Vagina (tissue), 2 donors: Measurements from ENCODE around the gene GJC2.

Source experiments
- POLR2A ChIP-seq, 2 donors: fragments of 450-650 bp; IDR thresholded peaks; one replicate each; pipeline ENCODE4 v1.6.1; 2017; ENCODE audit warnings: antibody characterized with exemption in 2 of 2, mild to moderate bottlenecking in 2 of 2, moderate library complexity in 2 of 2
- POLR2AphosphoS5 ChIP-seq, 2 donors: sonication (generic); formaldehyde crosslinking; IDR thresholded peaks; one replicate each; pipeline ENCODE4 v1.9.0; 2017; ENCODE audit warnings: antibody characterized with exemption in 2 of 2, mild to moderate bottlenecking in 2 of 2, low read depth in 1 of 2; ENCODE audit not compliant: insufficient read depth in 1 of 2
- TF ChIP-seq, protein P1 (sequence below), 3 experiments: fragments of 450-650 bp in 2 of 3; fragments of 200-600 bp in 1 of 3; sonication (generic) in 1 of 3; IDR thresholded peaks; one replicate each; pipeline ENCODE4 v1.5.1; 2017 to 2019; ENCODE audit warnings: antibody characterized with exemption in 3 of 3, mild to moderate bottlenecking in 2 of 3, moderate library complexity in 2 of 3

DNA sequence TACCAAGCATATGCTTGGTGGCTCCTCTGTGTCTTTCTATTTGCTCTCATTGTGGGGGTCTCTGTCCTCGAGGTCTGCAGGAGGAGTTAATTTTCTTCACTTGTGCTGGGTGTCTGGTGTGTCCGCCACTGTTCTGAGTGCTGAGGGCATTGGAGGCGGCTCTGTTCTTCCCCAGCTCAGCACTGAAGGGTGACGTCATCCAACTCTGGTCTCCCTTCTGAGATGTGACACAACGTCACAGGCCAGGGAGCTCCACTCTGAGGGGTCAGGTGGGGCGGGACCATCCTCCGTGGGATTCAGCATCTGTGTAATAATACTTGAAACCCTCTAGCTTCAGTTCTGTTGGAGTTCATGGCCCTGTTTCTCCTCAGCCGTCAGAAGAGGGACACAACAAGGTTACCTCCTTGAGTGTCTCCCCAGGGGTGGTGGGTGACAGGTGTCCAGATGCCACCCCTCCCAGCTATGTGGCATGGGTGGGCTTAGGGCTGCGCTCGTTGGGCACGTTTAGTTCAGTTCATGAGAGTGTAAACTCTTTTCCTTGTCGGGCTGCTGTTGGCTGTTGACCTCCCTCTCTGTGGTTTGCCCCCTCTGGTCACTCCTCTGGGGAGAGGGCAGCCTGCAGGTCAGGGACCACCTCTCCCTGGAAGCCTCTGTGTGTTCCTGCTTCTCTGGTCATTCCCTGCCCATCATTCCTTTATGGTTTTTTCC lies 19.0 kb downstream of the GJC2 start:
- TF ChIP-seq, protein P1, sequence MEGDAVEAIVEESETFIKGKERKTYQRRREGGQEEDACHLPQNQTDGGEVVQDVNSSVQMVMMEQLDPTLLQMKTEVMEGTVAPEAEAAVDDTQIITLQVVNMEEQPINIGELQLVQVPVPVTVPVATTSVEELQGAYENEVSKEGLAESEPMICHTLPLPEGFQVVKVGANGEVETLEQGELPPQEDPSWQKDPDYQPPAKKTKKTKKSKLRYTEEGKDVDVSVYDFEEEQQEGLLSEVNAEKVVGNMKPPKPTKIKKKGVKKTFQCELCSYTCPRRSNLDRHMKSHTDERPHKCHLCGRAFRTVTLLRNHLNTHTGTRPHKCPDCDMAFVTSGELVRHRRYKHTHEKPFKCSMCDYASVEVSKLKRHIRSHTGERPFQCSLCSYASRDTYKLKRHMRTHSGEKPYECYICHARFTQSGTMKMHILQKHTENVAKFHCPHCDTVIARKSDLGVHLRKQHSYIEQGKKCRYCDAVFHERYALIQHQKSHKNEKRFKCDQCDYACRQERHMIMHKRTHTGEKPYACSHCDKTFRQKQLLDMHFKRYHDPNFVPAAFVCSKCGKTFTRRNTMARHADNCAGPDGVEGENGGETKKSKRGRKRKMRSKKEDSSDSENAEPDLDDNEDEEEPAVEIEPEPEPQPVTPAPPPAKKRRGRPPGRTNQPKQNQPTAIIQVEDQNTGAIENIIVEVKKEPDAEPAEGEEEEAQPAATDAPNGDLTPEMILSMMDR (IDR thresholded peaks at IDR 0.05): no peak
- TF ChIP-seq POLR2A (IDR thresholded peaks at IDR 0.05) (no peak), POLR2AphosphoS5 (IDR thresholded peaks at IDR 0.05; ENCODE audit: insufficient read depth in 1 of 2, low read depth in 1 of 2) (no peak)
